GM18951 (cell line): ENCODE data around the gene ADCYAP1R1.

ENCODE experiments used
- POLR2A ChIP-seq: IDR thresholded peaks from 4 replicates; pipeline ENCODE4 v1.6.1; 2011; ENCODE audit warnings: mild to moderate bottlenecking; ENCODE audit not compliant: insufficient read length, insufficient read depth; ENCODE audit errors: extremely low read depth
- in situ Hi-C: fragments of 300-500 bp; cut with MboI; formaldehyde crosslinking; loops from one replicate; pipeline ENCODE4 v1.12.0; 2022; ENCODE audit warnings: low sequenced_read_pairs, mixed read lengths, inconsistent platforms; ENCODE audit not compliant: unreplicated experiment

ADCYAP1R1 gene

GRCh38 chr7:31104361-31105255, 52.5 kb downstream of the ADCYAP1R1 start:
- TF ChIP-seq POLR2A = no peak
- in situ Hi-C loops = no loop called here

GRCh38 chr7:31105256-31105950, 53.3 kb downstream of the ADCYAP1R1 start:
- TF ChIP-seq POLR2A = no peak
- in situ Hi-C loops = no loop called here

- in situ Hi-C loops = no loop called here
- no peak for TF ChIP-seq POLR2A
These were observed 54.4 kb downstream of the ADCYAP1R1 start for GRCh38 chr7:31106303-31107105.

- in situ Hi-C loops = no loop called here
- TF ChIP-seq POLR2A = no peak
These were observed 55.3 kb downstream of the ADCYAP1R1 start for GRCh38 chr7:31107106-31108090.

- in situ Hi-C loops = no loop called here
- no peak for TF ChIP-seq POLR2A
These were observed 56.1 kb downstream of the ADCYAP1R1 start for GRCh38 chr7:31108097-31108657.

GRCh38 chr7:31109751-31110150, 57.6 kb downstream of the ADCYAP1R1 start:
- TF ChIP-seq POLR2A = no peak
- in situ Hi-C loops = no loop called here

GRCh38 chr7:31110331-31111108, 58.4 kb downstream of the ADCYAP1R1 start:
- in situ Hi-C loops = no loop called here
- no peak for TF ChIP-seq POLR2A

- in situ Hi-C loops = no loop called here
- no peak for TF ChIP-seq POLR2A
These were observed 59.0 kb downstream of the ADCYAP1R1 start for GRCh38 chr7:31111109-31111451.

- in situ Hi-C loops = no loop called here
These were observed 61.6 kb downstream of the ADCYAP1R1 start for GRCh38 chr7:31113660-31114059.

GRCh38 chr7:31114593-31115343, 62.7 kb downstream of the ADCYAP1R1 start:
- no peak for TF ChIP-seq POLR2A
- in situ Hi-C loops = loop anchor here (5.0 kb wide), 1 partner anchor 312 kb away; no protein-coding TSS in a partner anchor

More at GRCh38 chr7:31113660-31114059, 61.6 kb downstream of the ADCYAP1R1 start:
- no peak for TF ChIP-seq POLR2A
